Ovary (tissue), 9 donors: ENCODE measurements around the gene SLC22A6. TPM values are rescaled to one million over a fixed set of nuclear protein-coding genes. Genes with fewer than 3 reads are reported as not detected.

Source experiments
- DNase-seq, 5 donors: peaks; one replicate each; pipeline ENCODE4 v3.0.0-alpha.2; 2019 to 2020
- H3K27ac ChIP-seq, 2 donors: fragments of 200-600 bp; one replicate each; pipeline versions ENCODE4 v1.5.1 to v1.8.0; 2019 to 2022
- H3K27me3 ChIP-seq: fragments of 200-600 bp; one replicate; pipeline ENCODE4 v1.8.0; 2022
- H3K36me3 ChIP-seq: fragments of 200-600 bp; sonication (generic); one replicate; pipeline ENCODE4 v1.5.1; 2019
- H3K4me1 ChIP-seq: one replicate; pipeline ENCODE4 v1.8.1; 2013; ENCODE audit warnings: mild to moderate bottlenecking, moderate library complexity; ENCODE audit not compliant: insufficient read depth
- H3K4me3 ChIP-seq: fragments of 200-600 bp; sonication (generic); one replicate; pipeline ENCODE4 v1.5.1; 2017
- H3K9me3 ChIP-seq, 2 donors: fragments of 200-600 bp in 1 of 2; sonication (generic) in 1 of 2; one replicate each; pipeline versions ENCODE4 v1.5.1 to v1.8.1; 2013 to 2019; ENCODE audit warnings: mild to moderate bottlenecking in 1 of 2, moderate library complexity in 1 of 2
- CTCF ChIP-seq, 3 donors: fragments of 450-650 bp in 2 of 3; fragments of 200-600 bp in 1 of 3; IDR thresholded peaks; one replicate each; pipeline versions ENCODE4 v1.5.1 to v1.8.0; 2016 to 2022; ENCODE audit warnings: antibody characterized with exemption in 3 of 3, mild to moderate bottlenecking in 1 of 3
- EP300 ChIP-seq: sonication (generic); formaldehyde crosslinking; IDR thresholded peaks from one replicate; pipeline ENCODE4 v1.6.1; 2017; ENCODE audit warnings: antibody characterized with exemption
- POLR2A ChIP-seq: fragments of 450-650 bp; IDR thresholded peaks from one replicate; pipeline ENCODE4 v1.6.1; 2017; ENCODE audit warnings: antibody characterized with exemption, mild to moderate bottlenecking, moderate library complexity
- WGBS, 3 donors: extraction: QIAGEN DNeasy Blood & Tissue Kit in 1 of 3; methylation state at CpG; one replicate each; pipeline versions ENCODE4 v1.1.5 to v1.1.7; 2013 to 2017; 5-methylcytosine and 5-hydroxymethylcytosine counted together
- intact Hi-C, 4 donors: fragments of 100-400 bp; cut with DNase I; formaldehyde crosslinking; loops; one replicate each; pipeline versions ENCODE4 v1.11.0 to v1.15.1; 2022 to 2023
- polyA plus RNA-seq, 2 donors: library from polyadenylated mRNA; stranded (reverse); fragments of 200-250 nt in 1 of 2; fragments of 350-450 nt in 1 of 2; fragmentation: Illumina TruSeq in 1 of 2; extraction: RNeasy Lipid Tissue Mini Kit (QIAGEN cat#74804) in 1 of 2; gene quantifications; one replicate each; pipeline ENCODE4 v1.2.3, GENCODE V29; 2013 to 2014
- total RNA-seq, 7 donors: library from RNA; depleted of rRNA in 2 of 7; stranded (reverse); fragments of >200 nt in 2 of 7; fragmentation: NEBNext Ultra II Directional in 3 of 7; extraction: Animal tissue kit (Norgen Biotek cat#: 25700) in 3 of 7; gene quantifications; one replicate each; pipeline versions ENCODE4 v1.1.0 to v1.2.4, GENCODE V29; 2016 to 2023
- donor health status: DM: no; HTN: no; CAD: no; lungs with moderate emphysema.
- donor health status: DM: no; HTN: no; CAD: no.
- donor health status: Bipolar disorder and iron deficiency.
- donor health status: DM: yes; HTN: yes; CAD: no.
- donor health status: DM: no; HTN: no; CAD: no.
- donor health status: DM: yes; HTN: yes; CAD: no.

The SLC22A6 gene
- total and polyA plus RNA-seq, 9 donors, result not detected

- H3K27ac ChIP-seq, result no peak within 1 kb of the TSS
- TF ChIP-seq CTCF (IDR thresholded peaks at IDR 0.05) (no peak), EP300 (no peak), POLR2A (no peak)
Measured at GRCh38 chr11:63015521-63016215, 30.9 kb upstream of the SLC22A6 start, which contains the start of gene SLC22A8. Gene SLC22A8, minus strand, starts transcription at chr11:63015841. Its CDS starts 883 bp downstream, at chr11:63014958.

GRCh38 chr11:63014408-63015055 lies 29.8 kb upstream of the SLC22A6 start:
- Histone ChIP-seq H3K4me3 (no peak overlapping the region), H3K9me3 (no peaks in the 10 kb centered on the region), H3K36me3 (no peaks in the 10 kb centered on the region), H3K27me3 (no peaks in the 10 kb centered on the region), H3K4me1 (peaks cover 1% of the 10 kb centered on the region), H3K27ac (no peak overlapping the region)
- DNase-seq, result no peak
- 88 to 94% (median 92%) methylated on average over 13 of the region's 13 CpGs for WGBS, 3 donors
- intact Hi-C loops, result loop anchor here in 1 of 4 donors (5.0 kb wide), 1 partner anchor 97 kb away; no protein-coding TSS in a partner anchor
- no peak for TF ChIP-seq EP300
- TF ChIP-seq CTCF (IDR thresholded peaks at IDR 0.05), result no peak
- no peak for TF ChIP-seq POLR2A

More at GRCh38 chr11:63015521-63016215, 30.9 kb upstream of the SLC22A6 start, which contains the start of gene SLC22A8:
- Histone ChIP-seq H3K4me1 (peaks cover 1% of the 10 kb centered on the region), H3K9me3 (no peaks in the 10 kb centered on the region), H3K36me3 (no peaks in the 10 kb centered on the region), H3K4me3 (no peak within 1 kb of the TSS), H3K27me3 (no peaks in the 10 kb centered on the region)
- peak in 1 of 5 donors; percentile 63 for DNase-seq
- WGBS, 3 donors, result 19 to 36% (median 24%) methylated on average over 18 of the region's 18 CpGs
- intact Hi-C loops, result loop anchor here in 1 of 4 donors (5.0 kb wide), 1 partner anchor 98 kb away; no protein-coding TSS in a partner anchor

DNA sequence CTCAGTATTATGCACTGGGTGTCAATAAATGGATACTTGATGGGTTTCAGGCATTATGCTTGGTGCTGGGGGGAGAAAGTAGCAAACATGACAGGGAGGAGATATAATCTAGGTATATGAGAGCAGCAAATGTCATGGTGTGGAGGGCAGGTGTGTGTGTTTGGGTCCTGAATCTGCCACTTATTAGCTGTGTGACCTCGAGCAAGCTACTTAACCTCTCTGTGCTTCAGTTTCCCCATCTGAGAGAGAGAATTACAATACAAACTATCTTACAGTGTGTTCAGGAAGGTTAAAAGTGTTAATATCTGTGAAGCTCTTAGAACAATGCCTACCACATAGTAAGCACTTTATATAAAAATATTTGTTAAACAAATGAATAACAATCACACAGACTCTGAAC lies 28.1 kb upstream of the SLC22A6 start:
- Histone ChIP-seq H3K4me1 (peaks cover 1% of the 10 kb centered on the region), H3K27me3 (no peaks in the 10 kb centered on the region), H3K36me3 (no peaks in the 10 kb centered on the region), H3K27ac (no peak overlapping the region), H3K9me3 (no peaks in the 10 kb centered on the region), H3K4me3 (no peak overlapping the region)
- WGBS, 3 donors, result 85 to 100% (median 91%) methylated on average over 1 of the region's 1 CpG
- intact Hi-C loops, result no loop called here
- DNase-seq, result no peak
- TF ChIP-seq CTCF (IDR thresholded peaks at IDR 0.05), result no peak
- TF ChIP-seq POLR2A, result no peak
- TF ChIP-seq EP300, result no peak

DNA sequence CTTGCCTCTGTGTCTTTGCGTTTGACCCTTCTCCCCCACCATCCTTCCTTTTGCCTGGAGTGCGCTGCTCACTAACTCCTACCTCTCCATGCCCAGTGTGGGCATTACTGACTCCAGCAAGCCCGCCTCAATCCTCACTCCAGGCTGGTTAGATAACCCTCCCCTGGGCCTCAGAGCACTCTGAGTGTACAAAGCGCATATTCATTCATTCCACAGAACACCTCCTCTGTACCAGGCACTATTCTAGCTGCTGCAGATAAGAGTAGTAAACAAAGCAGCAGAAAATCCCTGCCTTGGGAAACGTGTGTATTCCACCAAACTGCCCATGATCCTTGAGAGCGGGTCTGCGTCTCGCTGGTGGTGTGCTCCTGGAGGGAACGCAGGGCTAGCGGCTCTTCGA lies 27.7 kb upstream of the SLC22A6 start:
- TF ChIP-seq EP300 (no peak), POLR2A (no peak)
- DNase-seq, result no peak
- Histone ChIP-seq H3K27ac (no peak overlapping the region), H3K9me3 (no peaks in the 10 kb centered on the region), H3K36me3 (no peaks in the 10 kb centered on the region), H3K27me3 (no peaks in the 10 kb centered on the region), H3K4me1 (peaks cover 1% of the 10 kb centered on the region), H3K4me3 (no peak overlapping the region)
- intact Hi-C loops, result no loop called here
- 65 to 69% (median 65%) methylated on average over 11 of the region's 11 CpGs for WGBS, 3 donors
